ENCODE results near the gene PSME3IP1.

The PSME3IP1 gene

GRCh38 chr16:57165938-57166337 is 19.9 kb downstream of the PSME3IP1 start:
- no peak for TF ChIP-seq CTCF (IDR thresholded peaks at IDR 0.05; ENCODE audit: insufficient read depth, low read length, missing control alignments)
- DNase-seq (ENCODE audit: low read depth, low spot score): no peak
- ChIA-PET POLR2A (no interaction called here), CTCF (interaction anchor here (0.9 to 13.6 kb wide), 8 partner anchors 15 to 202 kb away, joined by 3 to 197 read pairs (median 3); partner anchors contain the start of gene CPNE2)
- no peak overlapping the region for H3K4me3 ChIP-seq (ENCODE audit: low read depth, low read length)

DNA sequence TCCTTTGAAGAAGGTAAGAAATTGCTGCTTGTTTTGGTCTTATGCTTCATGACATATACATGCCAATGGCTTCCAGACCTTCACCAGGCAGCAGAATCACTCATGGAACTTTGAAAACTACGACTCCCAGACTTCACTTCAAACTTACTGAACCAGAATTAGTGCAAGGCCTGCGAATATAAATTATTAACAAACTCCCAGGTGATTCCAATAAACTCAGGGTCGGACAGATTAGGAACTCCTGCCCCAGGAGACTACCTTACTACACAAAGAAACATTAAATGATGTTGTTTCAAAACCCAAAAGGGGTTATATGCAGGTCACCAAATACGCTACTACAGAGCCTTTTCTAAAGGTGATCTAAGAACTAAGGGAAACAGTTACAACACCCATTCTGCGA is 20.4 kb downstream of the PSME3IP1 start:
- TF ChIP-seq CTCF (IDR thresholded peaks at IDR 0.05; ENCODE audit: insufficient read depth, low read length, missing control alignments): no peak
- DNase-seq (ENCODE audit: low read depth, low spot score): no peak
- no peak overlapping the region for H3K4me3 ChIP-seq (ENCODE audit: low read depth, low read length)
- ChIA-PET CTCF (interaction anchor here (1.6 to 13.6 kb wide), 3 partner anchors 14 to 82 kb away, joined by 3 to 197 read pairs (median 69); partner anchors contain the start of gene CPNE2), POLR2A (no interaction called here)

- H3K4me3 ChIP-seq (ENCODE audit: low read depth, low read length): no peak overlapping the region
- ChIA-PET POLR2A (no interaction called here), CTCF (interaction anchor here (9.9 to 13.6 kb wide), 2 partner anchors 70 to 81 kb away, joined by 69 to 197 read pairs; partner anchors contain the start of gene CPNE2)
- DNase-seq (ENCODE audit: low read depth, low spot score): no peak
- no peak for TF ChIP-seq CTCF (IDR thresholded peaks at IDR 0.05; ENCODE audit: insufficient read depth, low read length, missing control alignments)
Measured at GRCh38 chr16:57163842-57164241, 22.0 kb downstream of the PSME3IP1 start.

DNA sequence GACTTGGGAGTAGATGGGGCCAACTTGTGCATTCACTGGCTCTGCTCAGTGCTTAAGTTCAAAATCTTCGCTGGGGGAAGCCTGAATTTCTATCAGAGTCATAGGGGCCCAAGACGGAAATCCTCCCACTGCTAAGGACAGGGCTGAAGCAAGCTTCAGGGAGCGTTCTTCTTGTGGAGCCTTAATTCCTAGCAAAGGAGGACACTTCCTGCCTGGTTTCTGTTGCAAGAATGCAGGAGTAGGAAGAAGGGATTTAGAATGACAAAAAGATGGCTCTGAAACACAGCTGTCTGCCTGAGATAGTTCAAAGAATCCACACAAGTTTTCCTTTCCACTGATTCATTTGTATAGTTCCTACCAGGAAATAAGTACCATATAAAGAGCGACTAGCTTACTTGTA is 26.4 kb downstream of the PSME3IP1 start:
- TF ChIP-seq CTCF (IDR thresholded peaks at IDR 0.05; ENCODE audit: insufficient read depth, low read length, missing control alignments): no peak
- no peak for DNase-seq (ENCODE audit: low read depth, low spot score)
- CTCF ChIA-PET: interaction anchor here (0.9 to 4.0 kb wide), 5 partner anchors 8 to 75 kb away, joined by 3 to 25 read pairs (median 3); no protein-coding TSS in a partner anchor
- POLR2A ChIA-PET: no interaction called here
- H3K4me3 ChIP-seq (ENCODE audit: low read depth, low read length): no peak overlapping the region

DNA sequence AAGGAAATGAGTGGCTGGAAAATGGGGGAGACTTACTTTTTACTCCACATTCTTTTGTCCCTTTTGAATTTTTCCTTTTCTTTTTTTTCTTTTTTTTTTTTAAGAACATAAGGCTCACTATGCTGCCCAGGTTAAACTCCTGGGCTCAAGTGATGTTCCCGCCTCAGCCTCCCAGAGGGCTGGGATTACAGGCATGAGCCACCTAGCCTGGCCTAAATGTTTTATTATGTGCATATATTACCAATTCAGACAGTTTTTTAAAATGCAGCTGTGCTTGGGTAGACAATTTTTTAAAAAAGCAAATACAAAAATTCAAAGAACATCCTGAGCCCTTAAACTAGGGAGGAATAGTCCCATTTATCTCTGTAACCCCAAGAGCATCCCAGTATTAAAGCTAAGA is 28.3 kb downstream of the PSME3IP1 start:
- POLR2A ChIA-PET: no interaction called here
- no peak overlapping the region for H3K4me3 ChIP-seq (ENCODE audit: low read depth, low read length)
- CTCF ChIA-PET: no interaction called here
- DNase-seq (ENCODE audit: low read depth, low spot score): no peak
- TF ChIP-seq CTCF (IDR thresholded peaks at IDR 0.05; ENCODE audit: insufficient read depth, low read length, missing control alignments): no peak

DNA sequence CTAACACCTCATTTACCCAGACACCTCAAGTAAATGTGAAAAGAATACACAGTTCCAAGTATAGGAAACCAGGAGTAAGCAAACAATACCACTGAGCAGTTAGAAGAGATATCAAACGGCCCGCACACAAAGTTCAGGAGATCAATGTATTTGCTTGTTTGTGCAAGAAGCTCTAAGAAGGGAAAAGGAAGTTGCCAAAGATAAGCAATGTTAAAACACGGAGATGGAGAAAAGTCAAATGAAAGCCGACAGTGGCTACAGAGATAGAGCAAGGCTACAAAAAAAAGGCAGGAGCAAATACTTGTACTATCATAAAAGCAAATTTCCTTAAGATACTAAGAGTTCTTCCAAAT is 29.5 kb downstream of the PSME3IP1 start:
- no peak for TF ChIP-seq CTCF (IDR thresholded peaks at IDR 0.05; ENCODE audit: insufficient read depth, low read length, missing control alignments)
- CTCF ChIA-PET: interaction anchor here (1.1 to 2.4 kb wide), 3 partner anchors 12 to 72 kb away, joined by 3 to 10 read pairs (median 4); no protein-coding TSS in a partner anchor
- DNase-seq (ENCODE audit: low read depth, low spot score): no peak
- no peak overlapping the region for H3K4me3 ChIP-seq (ENCODE audit: low read depth, low read length)
- POLR2A ChIA-PET: no interaction called here
